Measurements from ENCODE around the gene MYDGF. TPM values are rescaled to one million over a fixed set of nuclear protein-coding genes. Genes with fewer than 3 reads are reported as not detected.

The MYDGF gene
- total RNA-seq, 1 donor, result 112 TPM

GRCh38 chr19:4707956-4708650 is 38.0 kb upstream of the MYDGF start:
- DNase-seq (ENCODE audit: low read depth), result peak; percentile 41
- no peak overlapping the region for H3K4me3 ChIP-seq (ENCODE audit: low read depth, low read length)

GRCh38 chr19:4707322-4707721 is 37.2 kb upstream of the MYDGF start:
- DNase-seq (ENCODE audit: low read depth), result no peak

More at GRCh38 chr19:4707956-4708650, 38.0 kb upstream of the MYDGF start:
- TF ChIP-seq, protein P1, sequence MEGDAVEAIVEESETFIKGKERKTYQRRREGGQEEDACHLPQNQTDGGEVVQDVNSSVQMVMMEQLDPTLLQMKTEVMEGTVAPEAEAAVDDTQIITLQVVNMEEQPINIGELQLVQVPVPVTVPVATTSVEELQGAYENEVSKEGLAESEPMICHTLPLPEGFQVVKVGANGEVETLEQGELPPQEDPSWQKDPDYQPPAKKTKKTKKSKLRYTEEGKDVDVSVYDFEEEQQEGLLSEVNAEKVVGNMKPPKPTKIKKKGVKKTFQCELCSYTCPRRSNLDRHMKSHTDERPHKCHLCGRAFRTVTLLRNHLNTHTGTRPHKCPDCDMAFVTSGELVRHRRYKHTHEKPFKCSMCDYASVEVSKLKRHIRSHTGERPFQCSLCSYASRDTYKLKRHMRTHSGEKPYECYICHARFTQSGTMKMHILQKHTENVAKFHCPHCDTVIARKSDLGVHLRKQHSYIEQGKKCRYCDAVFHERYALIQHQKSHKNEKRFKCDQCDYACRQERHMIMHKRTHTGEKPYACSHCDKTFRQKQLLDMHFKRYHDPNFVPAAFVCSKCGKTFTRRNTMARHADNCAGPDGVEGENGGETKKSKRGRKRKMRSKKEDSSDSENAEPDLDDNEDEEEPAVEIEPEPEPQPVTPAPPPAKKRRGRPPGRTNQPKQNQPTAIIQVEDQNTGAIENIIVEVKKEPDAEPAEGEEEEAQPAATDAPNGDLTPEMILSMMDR (IDR thresholded peaks at IDR 0.05; ENCODE audit: insufficient read depth, low read length), result no peak

GRCh38 chr19:4705413-4706131 is 35.4 kb upstream of the MYDGF start:
- TF ChIP-seq, protein P1 (IDR thresholded peaks at IDR 0.05; ENCODE audit: insufficient read depth, low read length), result no peak
- no peak for DNase-seq (ENCODE audit: low read depth)
- no peak overlapping the region for H3K4me3 ChIP-seq (ENCODE audit: low read depth, low read length)

More at GRCh38 chr19:4707322-4707721, 37.2 kb upstream of the MYDGF start:
- TF ChIP-seq, protein P1 (IDR thresholded peaks at IDR 0.05; ENCODE audit: insufficient read depth, low read length), result no peak
- H3K4me3 ChIP-seq (ENCODE audit: low read depth, low read length), result no peak overlapping the region

DNA sequence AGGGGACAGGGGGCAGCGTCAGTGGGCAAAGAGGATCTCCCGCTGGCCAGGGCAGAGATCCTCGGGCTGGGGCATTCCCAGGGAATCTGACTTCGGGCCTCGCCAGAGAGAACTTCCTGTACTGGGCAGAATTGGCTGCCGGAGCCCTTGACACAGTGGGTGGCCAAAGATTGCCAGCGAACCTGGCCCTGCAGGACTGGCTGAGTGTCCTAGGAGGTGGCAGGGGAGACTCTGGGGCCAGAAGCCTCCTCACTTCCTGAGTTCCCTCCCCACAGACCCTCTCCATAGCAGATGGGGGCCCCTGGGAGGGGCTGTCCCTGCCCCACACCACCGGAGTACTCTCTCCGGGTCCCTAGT is 34.2 kb upstream of the MYDGF start:
- TF ChIP-seq, protein P1 (IDR thresholded peaks at IDR 0.05; ENCODE audit: insufficient read depth, low read length), result no peak
- H3K4me3 ChIP-seq (ENCODE audit: low read depth, low read length), result no peak overlapping the region
- DNase-seq (ENCODE audit: low read depth), result no peak

- H3K4me3 ChIP-seq (ENCODE audit: low read depth, low read length), result no peak overlapping the region
- TF ChIP-seq, protein P1 (IDR thresholded peaks at IDR 0.05; ENCODE audit: insufficient read depth, low read length), result no peak
- DNase-seq (ENCODE audit: low read depth), result no peak
These were observed 33.7 kb upstream of the MYDGF start for GRCh38 chr19:4703671-4704316.

DNA sequence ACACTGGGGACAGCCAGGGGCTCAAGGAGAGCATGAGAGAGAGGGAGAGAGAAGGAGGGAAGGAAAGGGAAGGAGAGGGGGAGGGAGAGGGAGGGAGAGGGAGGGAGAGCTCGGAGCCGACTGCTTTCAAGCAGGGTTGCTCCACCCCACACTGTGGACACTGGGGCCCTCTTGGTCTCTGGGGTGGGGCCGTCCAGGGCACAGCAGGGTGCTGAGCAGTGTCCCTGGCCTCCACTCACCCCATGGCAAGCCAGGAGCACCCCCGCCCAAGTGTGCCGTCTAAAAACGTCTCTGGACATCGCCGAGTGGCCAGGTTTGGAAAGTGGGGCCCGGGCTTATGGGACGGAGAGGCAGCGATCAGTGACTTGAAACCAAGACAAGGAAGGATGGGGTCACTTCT is 32.6 kb upstream of the MYDGF start:
- DNase-seq (ENCODE audit: low read depth), result no peak
- TF ChIP-seq, protein P1 (IDR thresholded peaks at IDR 0.05; ENCODE audit: insufficient read depth, low read length), result no peak
- H3K4me3 ChIP-seq (ENCODE audit: low read depth, low read length), result no peak overlapping the region

Data from fibroblast of the aortic adventitia (primary cell).